GM23338 (cell line): Measurements from ENCODE around the gene KRTAP10-6.

Experiments
- CREB1 ChIP-seq: fragments of 250-450 bp; sonication (Bioruptor Pico); IDR thresholded peaks from 2 replicates; pipeline ENCODE4 v1.5.0; 2020; ENCODE audit warnings: low read depth, mild to moderate bottlenecking, moderate library complexity
- EZH2 ChIP-seq: fragments of 200-600 bp; sonication (generic); IDR thresholded peaks from one replicate; pipeline ENCODE4 v1.8.0; 2017; ENCODE audit warnings: antibody characterized with exemption, mild to moderate bottlenecking, low read depth; ENCODE audit not compliant: unreplicated experiment
- JUNB ChIP-seq: IDR thresholded peaks from one replicate; pipeline ENCODE4 v1.6.1; 2016; ENCODE audit warnings: antibody characterized with exemption; ENCODE audit not compliant: unreplicated experiment
- POLR2AphosphoS5 ChIP-seq: IDR thresholded peaks from 2 replicates; pipeline ENCODE4 v1.6.1; 2016; ENCODE audit warnings: antibody characterized with exemption, low read depth
- STAT1 ChIP-seq: IDR thresholded peaks from one replicate; pipeline ENCODE4 v1.6.1; 2016; ENCODE audit warnings: antibody characterized with exemption; ENCODE audit not compliant: unreplicated experiment
- TF ChIP-seq, protein P1 (sequence below), 2 experiments: fragments of 200-600 bp in 1 of 2; sonication (generic) in 1 of 2; conservative IDR thresholded peaks; 2 replicates each; pipeline versions ENCODE4 v1.5.1 to v1.6.1; 2016 to 2017; ENCODE audit warnings: antibody characterized with exemption in 2 of 2, low read depth in 2 of 2, mild to moderate bottlenecking in 2 of 2, moderate library complexity in 1 of 2
- TF ChIP-seq, protein P2 (sequence below): IDR thresholded peaks from one replicate; pipeline ENCODE4 v1.6.1; 2018; ENCODE audit warnings: antibody characterized with exemption; ENCODE audit not compliant: unreplicated experiment

DNA sequence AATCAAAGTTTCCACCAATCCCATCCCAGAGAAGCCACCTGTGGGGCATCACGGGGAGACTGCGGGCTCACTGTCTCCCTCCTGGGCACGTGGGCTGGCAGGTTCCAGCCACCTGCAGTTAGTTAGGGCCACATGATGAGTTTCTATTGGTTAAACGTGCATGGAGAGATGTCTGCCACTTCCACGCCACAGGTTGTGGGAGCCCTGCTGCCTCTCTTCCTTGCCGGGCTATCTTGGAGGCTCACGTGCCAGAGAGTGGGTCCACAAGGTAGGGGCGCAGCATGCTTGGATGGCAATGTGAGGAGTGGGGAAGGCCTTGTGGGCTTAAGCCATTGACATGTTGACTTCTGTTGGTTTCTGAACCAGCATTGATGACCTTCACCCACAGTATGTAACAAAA lies 11.6 kb upstream of the KRTAP10-6 start:
- TF ChIP-seq, protein P1, sequence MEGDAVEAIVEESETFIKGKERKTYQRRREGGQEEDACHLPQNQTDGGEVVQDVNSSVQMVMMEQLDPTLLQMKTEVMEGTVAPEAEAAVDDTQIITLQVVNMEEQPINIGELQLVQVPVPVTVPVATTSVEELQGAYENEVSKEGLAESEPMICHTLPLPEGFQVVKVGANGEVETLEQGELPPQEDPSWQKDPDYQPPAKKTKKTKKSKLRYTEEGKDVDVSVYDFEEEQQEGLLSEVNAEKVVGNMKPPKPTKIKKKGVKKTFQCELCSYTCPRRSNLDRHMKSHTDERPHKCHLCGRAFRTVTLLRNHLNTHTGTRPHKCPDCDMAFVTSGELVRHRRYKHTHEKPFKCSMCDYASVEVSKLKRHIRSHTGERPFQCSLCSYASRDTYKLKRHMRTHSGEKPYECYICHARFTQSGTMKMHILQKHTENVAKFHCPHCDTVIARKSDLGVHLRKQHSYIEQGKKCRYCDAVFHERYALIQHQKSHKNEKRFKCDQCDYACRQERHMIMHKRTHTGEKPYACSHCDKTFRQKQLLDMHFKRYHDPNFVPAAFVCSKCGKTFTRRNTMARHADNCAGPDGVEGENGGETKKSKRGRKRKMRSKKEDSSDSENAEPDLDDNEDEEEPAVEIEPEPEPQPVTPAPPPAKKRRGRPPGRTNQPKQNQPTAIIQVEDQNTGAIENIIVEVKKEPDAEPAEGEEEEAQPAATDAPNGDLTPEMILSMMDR (conservative IDR thresholded peaks at IDR 0.05; ENCODE audit: low read depth in 2 of 2), result no peak
- no peak for TF ChIP-seq CREB1 (CRISPR knock-in tag)
- no peak for TF ChIP-seq STAT1
- no peak for TF ChIP-seq POLR2AphosphoS5
- TF ChIP-seq EZH2, result no peak
- TF ChIP-seq JUNB, result no peak
- TF ChIP-seq, protein P2, sequence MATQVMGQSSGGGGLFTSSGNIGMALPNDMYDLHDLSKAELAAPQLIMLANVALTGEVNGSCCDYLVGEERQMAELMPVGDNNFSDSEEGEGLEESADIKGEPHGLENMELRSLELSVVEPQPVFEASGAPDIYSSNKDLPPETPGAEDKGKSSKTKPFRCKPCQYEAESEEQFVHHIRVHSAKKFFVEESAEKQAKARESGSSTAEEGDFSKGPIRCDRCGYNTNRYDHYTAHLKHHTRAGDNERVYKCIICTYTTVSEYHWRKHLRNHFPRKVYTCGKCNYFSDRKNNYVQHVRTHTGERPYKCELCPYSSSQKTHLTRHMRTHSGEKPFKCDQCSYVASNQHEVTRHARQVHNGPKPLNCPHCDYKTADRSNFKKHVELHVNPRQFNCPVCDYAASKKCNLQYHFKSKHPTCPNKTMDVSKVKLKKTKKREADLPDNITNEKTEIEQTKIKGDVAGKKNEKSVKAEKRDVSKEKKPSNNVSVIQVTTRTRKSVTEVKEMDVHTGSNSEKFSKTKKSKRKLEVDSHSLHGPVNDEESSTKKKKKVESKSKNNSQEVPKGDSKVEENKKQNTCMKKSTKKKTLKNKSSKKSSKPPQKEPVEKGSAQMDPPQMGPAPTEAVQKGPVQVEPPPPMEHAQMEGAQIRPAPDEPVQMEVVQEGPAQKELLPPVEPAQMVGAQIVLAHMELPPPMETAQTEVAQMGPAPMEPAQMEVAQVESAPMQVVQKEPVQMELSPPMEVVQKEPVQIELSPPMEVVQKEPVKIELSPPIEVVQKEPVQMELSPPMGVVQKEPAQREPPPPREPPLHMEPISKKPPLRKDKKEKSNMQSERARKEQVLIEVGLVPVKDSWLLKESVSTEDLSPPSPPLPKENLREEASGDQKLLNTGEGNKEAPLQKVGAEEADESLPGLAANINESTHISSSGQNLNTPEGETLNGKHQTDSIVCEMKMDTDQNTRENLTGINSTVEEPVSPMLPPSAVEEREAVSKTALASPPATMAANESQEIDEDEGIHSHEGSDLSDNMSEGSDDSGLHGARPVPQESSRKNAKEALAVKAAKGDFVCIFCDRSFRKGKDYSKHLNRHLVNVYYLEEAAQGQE, result no peak
